Testis (tissue), 3 donors: ENCODE data around the gene HIF3A. TPM values are rescaled to one million over a fixed set of nuclear protein-coding genes. Genes with fewer than 3 reads are reported as not detected.

ENCODE experiments used
- DNase-seq: peaks from one replicate; pipeline ENCODE4 v3.0.0-alpha.2; 2019
- H3K27ac ChIP-seq, 2 donors: fragments of 200-600 bp; sonication (generic); one replicate each; pipeline ENCODE4 v1.5.1; 2019
- H3K27me3 ChIP-seq: fragments of 200-600 bp; sonication (generic); one replicate; pipeline ENCODE4 v1.5.1; 2019
- H3K36me3 ChIP-seq: fragments of 200-600 bp; sonication (generic); one replicate; pipeline ENCODE4 v1.5.1; 2017; ENCODE audit warnings: low read depth; ENCODE audit errors: missing control alignments
- H3K4me1 ChIP-seq: fragments of 200-600 bp; sonication (generic); one replicate; pipeline ENCODE4 v1.5.1; 2019
- H3K4me3 ChIP-seq, 2 donors: fragments of 200-600 bp; sonication (generic); one replicate each; pipeline ENCODE4 v1.5.1; 2017 to 2019
- H3K9me3 ChIP-seq: fragments of 200-600 bp; sonication (generic); one replicate; pipeline ENCODE4 v1.5.1; 2017
- CTCF ChIP-seq, 3 experiments: fragments of 450-650 bp in 2 of 3; fragments of 200-600 bp in 1 of 3; sonication (generic) in 1 of 3; IDR thresholded peaks; one replicate each; pipeline ENCODE4 v1.5.1; 2016 to 2019; ENCODE audit warnings: antibody characterized with exemption in 3 of 3, mild to moderate bottlenecking in 2 of 3, moderate library complexity in 1 of 3
- POLR2A ChIP-seq: fragments of 450-650 bp; IDR thresholded peaks from one replicate; pipeline ENCODE4 v1.6.1; 2017; ENCODE audit warnings: antibody characterized with exemption, mild to moderate bottlenecking, moderate library complexity
- WGBS, 2 donors: methylation state at CpG; one replicate each; pipeline ENCODE4 v1.1.5; 2018; 5-methylcytosine and 5-hydroxymethylcytosine counted together
- intact Hi-C: fragments of 100-400 bp; cut with DNase I; formaldehyde crosslinking; loops from one replicate; pipeline ENCODE4 v1.15.1; 2023; ENCODE audit warnings: low total_unique reads
- polyA plus RNA-seq: library from polyadenylated mRNA; stranded (reverse); fragments of 350-450 nt; fragmentation: Illumina TruSeq; extraction: RNeasy Lipid Tissue Mini Kit (QIAGEN cat#74804); gene quantifications from one replicate; pipeline ENCODE4 v1.2.3, GENCODE V29; 2014; ENCODE audit warnings: low read depth, low replicate concordance; ENCODE audit not compliant: insufficient read depth
- total RNA-seq, 2 donors: library from RNA; depleted of rRNA; stranded (reverse); fragments of >200 nt; gene quantifications; one replicate each; pipeline ENCODE4 v1.2.3, GENCODE V29; 2016

The HIF3A gene
- total and polyA plus RNA-seq, 3 donors from 2014 or later: 3.8 to 105 (median 82.6) TPM

GRCh38 chr19:46387713-46388130 lies 90.9 kb downstream of the HIF3A start:
- no peak overlapping the region for H3K4me3 ChIP-seq
- H3K27ac ChIP-seq: no peak overlapping the region
- intact Hi-C loops: no loop called here
- H3K27me3 ChIP-seq: no peaks in the 10 kb centered on the region
- no peak for DNase-seq
- H3K36me3 ChIP-seq: no peaks in the 10 kb centered on the region
- peaks cover 10% of the 10 kb centered on the region for H3K4me1 ChIP-seq
- H3K9me3 ChIP-seq: no peaks in the 10 kb centered on the region
- TF ChIP-seq CTCF (IDR thresholded peaks at IDR 0.05) (no peak), POLR2A (no peak)
- whole genome bisulfite sequencing, 2 donors: 97 to 98% methylated on average over 6 to 10 of the region's 10 CpGs

- intact Hi-C loops: no loop called here
Measured at GRCh38 chr19:46388311-46389095, 91.7 kb downstream of the HIF3A start.

GRCh38 chr19:46390121-46390858 lies 93.4 kb downstream of the HIF3A start:
- WGBS, 2 donors: 73 to 83% methylated on average over 6 to 16 of the region's 16 CpGs
- Histone ChIP-seq H3K9me3 (no peaks in the 10 kb centered on the region), H3K4me1 (peaks cover 16% of the 10 kb centered on the region), H3K36me3 (no peaks in the 10 kb centered on the region), H3K4me3 (no peak overlapping the region), H3K27ac (no peak overlapping the region), H3K27me3 (no peaks in the 10 kb centered on the region)
- intact Hi-C loops: no loop called here
- no peak for TF ChIP-seq POLR2A
- no peak for TF ChIP-seq CTCF (IDR thresholded peaks at IDR 0.05)
- DNase-seq: no peak

More at GRCh38 chr19:46388311-46389095, 91.7 kb downstream of the HIF3A start:
- no peaks in the 10 kb centered on the region for H3K27me3 ChIP-seq
- no peaks in the 10 kb centered on the region for H3K9me3 ChIP-seq
- no peaks in the 10 kb centered on the region for H3K36me3 ChIP-seq
- peaks cover 16% of the 10 kb centered on the region for H3K4me1 ChIP-seq
- no peak overlapping the region for H3K27ac ChIP-seq
- no peak overlapping the region for H3K4me3 ChIP-seq
- TF ChIP-seq POLR2A (no peak), CTCF (IDR thresholded peaks at IDR 0.05) (no peak)
- no peak for DNase-seq
- WGBS, 2 donors: 83 to 87% methylated on average over 12 to 25 of the region's 25 CpGs

- no peaks in the 10 kb centered on the region for H3K27me3 ChIP-seq
- H3K4me1 ChIP-seq: peaks cover 16% of the 10 kb centered on the region
- H3K9me3 ChIP-seq: no peaks in the 10 kb centered on the region
- WGBS, 2 donors: 34 to 67% methylated on average over 7 to 18 of the region's 18 CpGs
- intact Hi-C loops: no loop called here
- H3K36me3 ChIP-seq: no peaks in the 10 kb centered on the region
- no peak for DNase-seq
- TF ChIP-seq POLR2A: no peak
- TF ChIP-seq CTCF (IDR thresholded peaks at IDR 0.05): no peak
- no peak overlapping the region for H3K27ac ChIP-seq
- no peak overlapping the region for H3K4me3 ChIP-seq
Measured at GRCh38 chr19:46390866-46391265, 94.0 kb downstream of the HIF3A start.
